Spleen (tissue), 7 donors: ENCODE measurements around the gene PRSS2.

Source experiments
- POLR2A ChIP-seq, 3 donors: fragments of 450-650 bp; IDR thresholded peaks; one replicate each; pipeline ENCODE4 v1.5.1; 2017; ENCODE audit warnings: antibody characterized with exemption in 3 of 3, mild to moderate bottlenecking in 1 of 3
- TF ChIP-seq, protein P1 (sequence below), 11 experiments: fragments of 200-600 bp in 7 of 11; fragments of 450-650 bp in 4 of 11; sonication (generic) in 4 of 11; IDR thresholded peaks in 8 of 11; conservative IDR thresholded peaks in 3 of 11; 1 replicate in 7 of 11; 2 replicates in 4 of 11; pipeline versions ENCODE4 v1.4.0 to v1.8.0; 2016 to 2021; ENCODE audit warnings: antibody characterized with exemption in 11 of 11, inconsistent platforms in 4 of 11, mild to moderate bottlenecking in 1 of 11
- donor health status: DM: no; HTN: no; CAD: no; lungs with moderate emphysema.
- donor health status: DM: no; HTN: no; CAD: no.
- donor health status: DM: no; HTN: no; CAD: no.

DNA sequence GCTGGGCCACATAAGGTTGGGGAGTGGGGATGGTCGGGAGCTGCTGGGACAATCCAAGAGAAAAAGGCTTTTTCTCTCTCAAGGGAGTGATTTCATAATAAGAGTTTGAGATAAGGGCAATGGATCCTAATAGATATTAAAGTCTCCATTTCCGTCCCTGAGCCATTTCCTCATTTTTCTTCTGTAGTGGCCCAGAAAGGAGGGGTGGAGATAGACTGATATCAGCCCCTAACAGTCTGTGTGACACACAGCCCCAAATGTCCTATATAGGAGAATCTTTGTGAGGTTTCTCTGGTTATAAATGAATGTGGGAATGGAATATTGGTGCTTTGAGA lies 35.2 kb downstream of the PRSS2 start:
- TF ChIP-seq, protein P1, sequence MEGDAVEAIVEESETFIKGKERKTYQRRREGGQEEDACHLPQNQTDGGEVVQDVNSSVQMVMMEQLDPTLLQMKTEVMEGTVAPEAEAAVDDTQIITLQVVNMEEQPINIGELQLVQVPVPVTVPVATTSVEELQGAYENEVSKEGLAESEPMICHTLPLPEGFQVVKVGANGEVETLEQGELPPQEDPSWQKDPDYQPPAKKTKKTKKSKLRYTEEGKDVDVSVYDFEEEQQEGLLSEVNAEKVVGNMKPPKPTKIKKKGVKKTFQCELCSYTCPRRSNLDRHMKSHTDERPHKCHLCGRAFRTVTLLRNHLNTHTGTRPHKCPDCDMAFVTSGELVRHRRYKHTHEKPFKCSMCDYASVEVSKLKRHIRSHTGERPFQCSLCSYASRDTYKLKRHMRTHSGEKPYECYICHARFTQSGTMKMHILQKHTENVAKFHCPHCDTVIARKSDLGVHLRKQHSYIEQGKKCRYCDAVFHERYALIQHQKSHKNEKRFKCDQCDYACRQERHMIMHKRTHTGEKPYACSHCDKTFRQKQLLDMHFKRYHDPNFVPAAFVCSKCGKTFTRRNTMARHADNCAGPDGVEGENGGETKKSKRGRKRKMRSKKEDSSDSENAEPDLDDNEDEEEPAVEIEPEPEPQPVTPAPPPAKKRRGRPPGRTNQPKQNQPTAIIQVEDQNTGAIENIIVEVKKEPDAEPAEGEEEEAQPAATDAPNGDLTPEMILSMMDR (IDR thresholded peaks at IDR 0.05 in 8 of 11, conservative IDR thresholded peaks at IDR 0.05 in 3 of 11), result no peak
- TF ChIP-seq POLR2A (IDR thresholded peaks at IDR 0.05), result no peak
